ENCODE data around the gene LGALS14.

The LGALS14 gene

DNA sequence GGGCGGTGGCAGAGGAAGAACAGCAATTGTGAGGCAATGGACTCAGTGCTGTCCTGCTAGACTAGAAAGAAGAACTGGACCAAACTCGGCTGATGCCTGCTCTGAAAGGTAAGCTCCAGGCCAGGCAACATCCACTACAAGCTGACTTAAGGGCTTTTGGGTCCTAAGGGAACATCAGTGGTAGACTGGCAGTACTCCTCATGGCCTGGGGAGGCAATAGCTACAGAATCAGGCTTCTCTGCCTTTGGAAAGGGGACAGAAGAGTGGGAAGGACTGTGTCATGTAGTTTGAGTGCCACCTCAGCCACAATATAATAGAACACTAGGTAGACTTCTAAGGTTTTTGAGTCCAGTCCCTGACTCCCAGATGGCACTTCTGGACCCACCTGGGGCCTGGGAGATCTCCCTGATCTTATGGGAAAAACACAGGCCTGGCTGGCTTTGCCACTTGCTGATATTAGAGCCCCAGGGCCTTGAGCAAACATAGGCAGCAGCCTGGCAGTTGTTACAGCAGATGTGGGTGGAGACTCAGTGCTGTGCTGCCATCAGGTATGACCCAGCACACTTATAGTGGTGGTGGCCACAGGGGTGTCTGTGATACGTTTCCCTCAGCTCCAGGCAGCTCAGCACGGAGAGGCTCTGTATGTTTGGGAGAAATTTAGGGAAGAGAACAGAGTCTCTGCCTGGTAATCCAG is 42.7 kb downstream of the LGALS14 start:
- DNase-seq (ENCODE audit: low spot score), result no peak

GRCh38 chr19:39749981-39750380 is 45.7 kb downstream of the LGALS14 start:
- no peak for DNase-seq (ENCODE audit: low spot score)

DNA sequence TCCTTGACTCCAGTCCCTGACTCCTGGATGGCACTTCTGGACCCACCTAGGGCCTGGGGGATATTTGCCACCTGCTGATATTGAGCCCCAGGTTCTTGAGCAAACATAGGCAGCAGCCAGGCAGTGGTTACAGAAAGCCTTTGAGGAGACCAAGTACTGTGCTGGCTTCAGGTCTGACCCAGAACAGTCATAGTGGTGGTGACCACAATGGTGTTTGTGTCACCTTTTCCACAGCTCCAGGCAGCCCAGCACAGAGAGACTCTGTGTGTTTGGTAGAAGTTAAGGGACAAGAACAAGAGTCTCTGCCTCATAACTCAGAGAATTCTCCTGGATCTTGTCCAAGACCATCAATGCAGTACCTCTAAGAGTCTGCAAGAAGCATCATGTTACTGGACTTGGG is 48.1 kb downstream of the LGALS14 start:
- no peak for DNase-seq (ENCODE audit: low spot score)

GRCh38 chr19:39752795-39753194 is 48.5 kb downstream of the LGALS14 start:
- no peak for DNase-seq (ENCODE audit: low spot score)

- no peak for DNase-seq (ENCODE audit: low spot score)
Measured at GRCh38 chr19:39754544-39754943, 50.3 kb downstream of the LGALS14 start.

DNA sequence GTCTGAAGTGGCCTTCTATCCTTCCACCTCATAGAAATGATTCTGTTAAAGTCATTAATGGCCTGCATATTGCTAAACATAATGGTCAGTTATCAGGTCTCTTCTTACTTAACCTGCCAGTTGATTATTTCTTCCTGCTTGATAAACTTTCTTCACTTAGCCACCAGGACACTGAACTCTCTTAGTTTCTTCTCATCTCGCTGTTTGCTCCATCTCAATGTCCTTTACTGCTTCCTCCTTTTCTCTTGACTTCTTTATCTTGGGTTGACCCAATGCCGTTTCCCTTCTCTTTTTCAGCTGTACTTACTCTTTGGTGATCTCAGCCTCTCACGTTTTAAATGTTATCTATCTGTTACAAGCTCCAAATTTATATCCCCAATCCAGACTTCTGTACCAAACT is 50.7 kb downstream of the LGALS14 start:
- no peak for DNase-seq (ENCODE audit: low spot score)

All from left forelimb (tissue), 1 donor.